MCF 10A (cell line): ENCODE data around the gene KIF26A. TPM values are rescaled to one million over a fixed set of nuclear protein-coding genes. Genes with fewer than 3 reads are reported as not detected.

Experiments used
- BruUV-seq: library from RNA; stranded (reverse); fragments of 400-500 nt; replicated peaks from 2 replicates; lab custom pipeline; 2021; lab: Mats Ljungman, UMichigan
- CTCF ChIA-PET: fragments of 300-600 bp; sonication (Branson Sonifier 250); formaldehyde crosslinking; extraction: SDS; loops from one replicate; lab custom pipeline; 2021; ENCODE audit warnings: antibody characterized with exemption, inconsistent platforms; lab: Yijun Ruan, JAX
- POLR2A ChIA-PET: fragments of 300-600, 350-650 bp; sonication (Branson Sonifier 250); formaldehyde crosslinking; extraction: SDS; loops from one replicate; lab custom pipeline; 2020; ENCODE audit warnings: antibody characterized with exemption, inconsistent platforms; lab: Yijun Ruan, JAX
- DNase-seq: peaks from one replicate; pipeline ENCODE4 v3.0.0-alpha.2; 2018; ENCODE audit not compliant: unreplicated experiment
- H3K27ac Mint-ChIP-seq: one replicate; pipeline ENCODE4 v1.8.0; 2022; ENCODE audit warnings: mild to moderate bottlenecking, low read depth, mixed read lengths; ENCODE audit not compliant: unreplicated experiment
- H3K27me3 Mint-ChIP-seq: one replicate; pipeline ENCODE4 v1.8.0; 2022; ENCODE audit warnings: mixed read lengths; ENCODE audit not compliant: insufficient read depth, unreplicated experiment
- H3K36me3 Mint-ChIP-seq: one replicate; pipeline ENCODE4 v1.8.0; 2022; ENCODE audit warnings: mild to moderate bottlenecking, moderate library complexity, mixed read lengths; ENCODE audit not compliant: insufficient read depth, unreplicated experiment
- H3K4me1 Mint-ChIP-seq: one replicate; pipeline ENCODE4 v1.8.0; 2022; ENCODE audit warnings: mixed read lengths; ENCODE audit not compliant: insufficient read depth, unreplicated experiment
- H3K4me3 Mint-ChIP-seq: one replicate; pipeline ENCODE4 v1.8.0; 2022; ENCODE audit warnings: mild to moderate bottlenecking, moderate library complexity, mixed read lengths; ENCODE audit not compliant: unreplicated experiment
- H3K9me3 Mint-ChIP-seq: one replicate; pipeline ENCODE4 v1.8.0; 2022; ENCODE audit warnings: mixed read lengths; ENCODE audit not compliant: unreplicated experiment
- CTCF ChIP-seq: fragments of 200-600 bp; IDR thresholded peaks from one replicate; pipeline ENCODE4 v1.8.0; 2022; ENCODE audit warnings: antibody characterized with exemption, mild to moderate bottlenecking; ENCODE audit not compliant: unreplicated experiment
- intact Hi-C: fragments of 100-400 bp; cut with micrococcal nuclease; formaldehyde crosslinking; loops from 2 replicates; pipeline ENCODE4 v1.14.1; 2022
- total RNA-seq: library from RNA; stranded (reverse); gene quantifications from 2 replicates; pipeline ENCODE4 v1.2.3, GENCODE V29; 2022

KIF26A gene
- total RNA-seq, 1 experiment from 2014 or later: 0.26 TPM

GRCh38 chr14:104212206-104213095 is 74.1 kb downstream of the KIF26A start:
- intact Hi-C loops: no loop called here
- no peaks in the 10 kb centered on the region for H3K9me3 Mint-ChIP-seq
- no TSS peak for BruUV-seq
- H3K27me3 Mint-ChIP-seq: peaks cover 16% of the 10 kb centered on the region
- H3K4me3 Mint-ChIP-seq: no peak overlapping the region
- H3K27ac Mint-ChIP-seq: no peak overlapping the region
- CTCF ChIA-PET: interaction anchor here (0.7 kb wide), 1 partner anchor 834 kb away, joined by 3 read pairs; no protein-coding TSS in a partner anchor
- no peaks in the 10 kb centered on the region for H3K4me1 Mint-ChIP-seq
- H3K36me3 Mint-ChIP-seq: no peaks in the 10 kb centered on the region
- no peak for TF ChIP-seq CTCF
- no peak for DNase-seq
- POLR2A ChIA-PET: no interaction called here

- DNase-seq: no peak
- H3K27me3 Mint-ChIP-seq: peaks cover 16% of the 10 kb centered on the region
- POLR2A ChIA-PET: no interaction called here
- TF ChIP-seq CTCF: no peak
- no peak overlapping the region for H3K4me3 Mint-ChIP-seq
- CTCF ChIA-PET: no interaction called here
- H3K27ac Mint-ChIP-seq: no peak overlapping the region
- intact Hi-C loops: no loop called here
- H3K9me3 Mint-ChIP-seq: no peaks in the 10 kb centered on the region
- no peaks in the 10 kb centered on the region for H3K4me1 Mint-ChIP-seq
- H3K36me3 Mint-ChIP-seq: no peaks in the 10 kb centered on the region
- BruUV-seq: no TSS peak
Observed at GRCh38 chr14:104213301-104214034, 75.1 kb downstream of the KIF26A start.

- Mint-ChIP-seq H3K36me3 (no peaks in the 10 kb centered on the region), H3K4me3 (no peak overlapping the region), H3K4me1 (no peaks in the 10 kb centered on the region), H3K27ac (no peak overlapping the region), H3K27me3 (peaks cover 24% of the 10 kb centered on the region), H3K9me3 (no peaks in the 10 kb centered on the region)
- BruUV-seq: no TSS peak
- no peak for DNase-seq
- CTCF ChIA-PET: no interaction called here
- POLR2A ChIA-PET: no interaction called here
- TF ChIP-seq CTCF: no peak
- intact Hi-C loops: no loop called here
Observed at GRCh38 chr14:104214431-104215218, 76.2 kb downstream of the KIF26A start.
